Astrocyte of the cerebellum (primary cell): ENCODE data around the gene OSBPL2.

Source experiments
- DNase-seq: peaks from one replicate; pipeline ENCODE4 v3.0.0-alpha.2; 2011; ENCODE audit warnings: low read depth
- H3K4me3 ChIP-seq: 2 replicates; pipeline ENCODE4 v1.5.1; 2011; ENCODE audit warnings: mild to moderate bottlenecking, low read depth, low read length, moderate library complexity
- in situ Hi-C: cut with HindIII; loops from 2 replicates; pipeline ENCODE4 v1.10.0; 2017; ENCODE audit warnings: low sequenced_read_pairs
- TF ChIP-seq, protein P1 (sequence below): IDR thresholded peaks from 2 replicates; pipeline ENCODE4 v1.5.1; 2012; ENCODE audit warnings: low read length, low read depth, moderate library complexity, mild to moderate bottlenecking; ENCODE audit errors: missing control alignments

Gene OSBPL2

DNA sequence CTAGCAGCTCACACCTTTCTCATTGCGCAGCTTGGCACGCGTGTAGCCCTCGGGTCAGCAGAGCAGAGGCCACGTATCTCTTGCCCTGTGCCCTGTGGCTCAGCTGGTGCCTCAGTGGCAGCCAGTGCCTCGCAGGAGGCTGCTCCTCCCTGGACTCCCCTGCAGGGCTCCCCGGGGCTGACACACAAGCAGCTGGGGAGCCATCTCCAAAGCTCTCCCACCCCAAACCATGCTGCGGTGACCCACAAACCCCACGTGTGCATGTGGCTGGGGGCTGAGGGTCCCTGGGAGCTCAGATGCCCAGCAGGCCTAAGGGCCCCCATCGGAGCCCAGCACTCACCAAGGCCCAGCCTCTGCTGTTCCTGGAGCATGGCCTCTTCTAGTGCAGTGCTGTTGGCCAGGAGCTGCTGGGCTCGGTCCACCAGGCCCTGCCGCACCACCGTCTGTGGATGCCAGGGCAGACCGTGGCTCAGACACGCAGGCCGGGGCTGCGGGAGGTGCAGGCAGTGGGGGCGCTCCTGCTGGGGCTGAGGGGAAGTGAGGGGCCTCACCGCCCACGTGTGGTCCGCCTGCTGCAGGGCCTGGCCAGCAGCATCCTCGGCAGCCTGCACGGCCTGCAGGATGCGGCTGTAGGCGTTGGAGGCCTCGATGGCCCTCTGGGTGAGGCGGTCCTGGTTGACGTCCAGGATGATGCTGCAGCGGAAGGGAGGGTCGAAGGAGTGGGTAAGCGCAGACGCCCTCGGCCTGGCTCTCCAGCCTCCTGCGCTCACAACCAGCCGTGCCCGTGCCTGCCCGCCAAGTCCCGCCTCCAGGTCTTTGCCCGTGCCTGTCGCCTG is 78.2 kb downstream of the OSBPL2 start:
- in situ Hi-C loops, result no loop called here
- DNase-seq, result no peak
- no peak overlapping the region for H3K4me3 ChIP-seq
- TF ChIP-seq, protein P1, sequence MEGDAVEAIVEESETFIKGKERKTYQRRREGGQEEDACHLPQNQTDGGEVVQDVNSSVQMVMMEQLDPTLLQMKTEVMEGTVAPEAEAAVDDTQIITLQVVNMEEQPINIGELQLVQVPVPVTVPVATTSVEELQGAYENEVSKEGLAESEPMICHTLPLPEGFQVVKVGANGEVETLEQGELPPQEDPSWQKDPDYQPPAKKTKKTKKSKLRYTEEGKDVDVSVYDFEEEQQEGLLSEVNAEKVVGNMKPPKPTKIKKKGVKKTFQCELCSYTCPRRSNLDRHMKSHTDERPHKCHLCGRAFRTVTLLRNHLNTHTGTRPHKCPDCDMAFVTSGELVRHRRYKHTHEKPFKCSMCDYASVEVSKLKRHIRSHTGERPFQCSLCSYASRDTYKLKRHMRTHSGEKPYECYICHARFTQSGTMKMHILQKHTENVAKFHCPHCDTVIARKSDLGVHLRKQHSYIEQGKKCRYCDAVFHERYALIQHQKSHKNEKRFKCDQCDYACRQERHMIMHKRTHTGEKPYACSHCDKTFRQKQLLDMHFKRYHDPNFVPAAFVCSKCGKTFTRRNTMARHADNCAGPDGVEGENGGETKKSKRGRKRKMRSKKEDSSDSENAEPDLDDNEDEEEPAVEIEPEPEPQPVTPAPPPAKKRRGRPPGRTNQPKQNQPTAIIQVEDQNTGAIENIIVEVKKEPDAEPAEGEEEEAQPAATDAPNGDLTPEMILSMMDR, result no peak

DNA sequence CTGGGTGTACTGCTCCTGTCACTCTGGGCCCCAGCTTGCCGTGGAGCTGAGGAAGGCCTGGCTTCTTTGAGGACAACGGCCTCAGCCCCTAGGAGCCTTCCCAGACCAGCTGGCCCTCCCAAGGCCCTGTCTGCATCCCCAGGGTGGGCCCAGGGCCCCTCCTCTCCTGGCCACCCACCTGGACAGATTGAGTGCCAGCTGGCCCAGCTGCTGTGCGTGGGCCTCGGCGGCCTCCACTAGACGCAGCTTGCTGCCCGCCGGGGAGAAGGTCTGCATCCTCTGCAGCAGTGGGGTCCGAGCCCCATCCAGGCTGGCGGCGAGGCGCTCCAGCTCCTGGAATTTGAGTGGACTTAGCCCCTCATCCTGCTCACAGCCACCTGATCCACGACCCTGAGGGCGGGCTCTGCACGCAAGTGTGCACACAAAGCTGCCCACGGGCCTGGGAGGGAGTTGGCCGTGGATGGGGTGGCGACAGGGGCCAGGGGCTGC is 78.9 kb downstream of the OSBPL2 start:
- TF ChIP-seq, protein P1, result no peak
- in situ Hi-C loops, result no loop called here
- H3K4me3 ChIP-seq, result no peak overlapping the region
- DNase-seq, result no peak

DNA sequence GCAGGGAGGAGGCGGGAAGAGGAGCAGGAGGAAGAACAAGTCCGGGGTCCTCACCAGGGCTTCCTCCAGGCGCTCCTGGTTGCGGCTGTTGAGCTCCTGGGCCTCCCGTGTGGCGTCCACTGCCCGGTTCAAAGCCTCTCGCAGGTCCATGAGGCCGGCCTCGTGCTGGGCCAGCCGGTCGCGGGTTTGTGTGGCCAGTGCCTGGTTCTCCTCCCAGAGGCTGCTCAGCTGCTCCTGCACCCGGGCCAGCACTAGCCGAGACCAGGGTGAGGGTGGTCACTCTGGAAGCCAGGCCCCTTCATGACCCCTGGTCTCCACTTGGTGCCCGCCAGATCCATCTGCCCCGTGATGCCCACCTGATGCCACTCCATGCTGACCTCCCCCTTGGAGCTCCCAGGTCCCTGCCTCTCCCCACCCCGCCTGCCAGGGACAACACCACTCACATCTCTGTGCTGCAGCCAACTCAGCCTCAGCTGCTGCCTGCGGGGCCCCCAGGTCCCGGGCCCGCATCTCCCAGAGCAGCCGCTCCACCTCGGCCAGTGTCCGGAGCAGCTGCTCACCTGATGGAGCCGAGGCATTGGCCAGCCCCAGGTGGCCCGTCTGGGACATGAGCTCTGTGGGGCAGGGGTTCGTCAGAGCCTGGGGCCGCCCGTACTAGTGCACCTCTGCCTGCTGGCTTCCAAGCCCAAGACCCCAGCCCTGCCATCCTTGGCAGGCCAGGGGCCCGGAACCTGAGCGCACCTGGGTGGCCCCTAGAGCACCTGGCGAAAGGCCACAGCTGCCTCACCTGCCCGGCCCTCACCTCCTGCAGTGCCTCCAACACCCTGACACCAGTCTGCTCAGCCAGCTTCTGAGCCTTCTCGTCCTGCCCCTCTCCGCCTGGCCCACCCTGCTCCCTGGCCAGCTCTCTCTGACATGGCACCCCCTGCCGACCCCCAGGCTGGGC is 80.4 kb downstream of the OSBPL2 start:
- no peak overlapping the region for H3K4me3 ChIP-seq
- DNase-seq, result no peak
- in situ Hi-C loops, result no loop called here
- TF ChIP-seq, protein P1, result no peak

DNA sequence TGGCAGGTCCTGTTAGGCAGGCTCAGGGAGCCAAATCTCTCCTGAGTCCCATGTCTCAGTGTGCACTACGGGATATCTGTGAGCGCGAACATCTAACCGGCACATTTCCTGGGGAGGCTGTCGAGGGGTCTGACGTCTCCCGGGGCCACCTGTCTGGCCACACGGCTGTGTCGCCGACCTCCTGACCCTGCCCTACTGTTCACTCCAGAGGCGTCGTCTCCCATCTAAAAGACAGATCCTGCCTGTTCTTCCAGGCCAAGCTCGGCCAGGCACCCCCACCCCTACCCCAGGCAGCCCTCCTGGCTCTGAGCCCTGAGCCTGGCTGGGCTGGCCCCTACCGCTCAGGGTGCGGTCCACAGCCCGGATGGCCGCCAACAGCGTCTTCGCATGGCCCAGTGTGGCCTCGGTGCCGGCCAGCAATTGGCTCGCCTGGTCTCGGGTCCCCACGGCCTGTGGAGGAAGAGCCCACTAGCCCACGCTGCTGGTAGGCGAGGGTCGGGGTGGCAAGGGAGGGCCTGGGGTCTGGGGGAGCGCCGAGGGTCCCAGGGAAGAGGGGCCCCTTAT is 81.1 kb downstream of the OSBPL2 start:
- in situ Hi-C loops, result no loop called here
- TF ChIP-seq, protein P1, result no peak
- no peak for DNase-seq
- no peak overlapping the region for H3K4me3 ChIP-seq

DNA sequence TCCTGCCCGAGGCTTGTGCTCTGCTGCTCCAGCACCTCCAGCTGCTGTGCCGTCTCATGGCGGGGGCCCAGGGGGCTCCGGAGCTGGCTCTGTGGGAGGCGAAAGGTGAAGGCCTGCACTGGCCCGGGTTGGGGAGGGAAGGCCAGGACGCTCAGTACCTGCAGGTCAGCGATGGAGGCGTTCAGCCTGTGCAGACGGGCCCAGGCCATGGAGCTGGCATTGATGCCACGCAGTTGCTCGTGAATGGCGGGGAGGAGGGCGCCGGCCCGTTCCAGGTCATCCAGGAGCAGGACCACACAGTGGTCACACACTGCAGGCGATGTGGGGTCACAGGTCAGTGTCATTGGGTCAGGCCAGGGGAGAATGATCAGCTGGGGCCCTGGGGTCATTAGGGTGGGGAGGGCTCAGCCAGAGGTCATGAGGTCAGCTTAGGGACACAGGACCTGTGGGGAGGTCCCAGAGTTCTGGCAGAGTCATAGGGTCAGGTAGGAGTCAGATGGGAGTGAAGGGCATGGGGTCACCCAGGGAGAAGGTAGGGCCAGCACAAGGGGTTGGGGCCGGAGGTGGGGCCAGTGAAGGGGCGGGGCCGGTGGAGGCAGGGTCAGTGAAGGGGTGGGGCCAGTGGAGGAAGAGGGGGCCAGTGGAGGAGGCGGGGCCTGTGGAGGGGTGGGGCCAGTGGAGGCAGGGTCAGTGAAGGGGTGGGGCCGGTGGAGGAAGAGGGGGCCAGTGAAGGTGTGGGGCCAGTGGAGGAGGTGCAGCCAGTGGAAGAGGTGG is 82.4 kb downstream of the OSBPL2 start:
- TF ChIP-seq, protein P1, result no peak
- no peak for DNase-seq
- in situ Hi-C loops, result no loop called here
- H3K4me3 ChIP-seq, result no peak overlapping the region
